HepG2 (cell line): Measurements from ENCODE around the gene ARHGAP25.

Source experiments
- IKZF5 ChIP-seq: IDR thresholded peaks from 2 replicates; pipeline ENCODE4 v1.6.1; 2018; ENCODE audit warnings: missing genetic modification reagents, mild to moderate bottlenecking, missing compliant biosample characterization
- ZNF3 ChIP-seq: IDR thresholded peaks from 2 replicates; pipeline ENCODE4 v1.7.0; 2017; ENCODE audit warnings: inconsistent platforms
- ZNF354B ChIP-seq: sonication (generic); formaldehyde crosslinking; IDR thresholded peaks from 2 replicates; pipeline ENCODE4 v1.8.0; 2022; ENCODE audit warnings: mild to moderate bottlenecking, missing genetic modification reagents
- TF ChIP-seq, protein P1 (sequence below), 2 experiments: fragments of 450-650 bp in 1 of 2; sonication (generic) in 1 of 2; formaldehyde crosslinking; IDR thresholded peaks; 2 replicates each; pipeline versions ENCODE4 v1.5.0 to v1.8.0; 2020 to 2022; ENCODE audit warnings: mild to moderate bottlenecking in 1 of 2, missing genetic modification reagents in 1 of 2

GRCh38 chr2:68741238-68741637 is 6.6 kb downstream of the ARHGAP25 start:
- TF ChIP-seq, protein P1, sequence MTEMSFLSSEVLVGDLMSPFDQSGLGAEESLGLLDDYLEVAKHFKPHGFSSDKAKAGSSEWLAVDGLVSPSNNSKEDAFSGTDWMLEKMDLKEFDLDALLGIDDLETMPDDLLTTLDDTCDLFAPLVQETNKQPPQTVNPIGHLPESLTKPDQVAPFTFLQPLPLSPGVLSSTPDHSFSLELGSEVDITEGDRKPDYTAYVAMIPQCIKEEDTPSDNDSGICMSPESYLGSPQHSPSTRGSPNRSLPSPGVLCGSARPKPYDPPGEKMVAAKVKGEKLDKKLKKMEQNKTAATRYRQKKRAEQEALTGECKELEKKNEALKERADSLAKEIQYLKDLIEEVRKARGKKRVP (CRISPR knock-in tag; IDR thresholded peaks at IDR 0.05): no peak
- TF ChIP-seq ZNF354B (CRISPR knock-in tag) (no peak), IKZF5 (CRISPR knock-in tag) (no peak), ZNF3 (no peak)
